Neural cell (in vitro differentiated cells): ENCODE results near the gene LMOD3. TPM values are rescaled to one million over a fixed set of nuclear protein-coding genes. Genes with fewer than 3 reads are reported as not detected.

Source experiments
- H2AFZ ChIP-seq: fragments of 200-600, 300-800 bp; sonication (generic), shearing (Covaris generic); 2 replicates; pipeline ENCODE4 v1.6.0; 2014; ENCODE audit warnings: low read depth, mild to moderate bottlenecking, antibody characterized with exemption, low read length, moderate library complexity
- H3F3A ChIP-seq: fragments of 200-600 bp; shearing (Covaris generic); 2 replicates; pipeline ENCODE4 v1.6.1; 2016; ENCODE audit warnings: mild to moderate bottlenecking, moderate library complexity, mixed read lengths, antibody characterized with exemption, low read length; ENCODE audit not compliant: insufficient read depth, poor library complexity, severe bottlenecking
- H3K27ac ChIP-seq: fragments of 200-600, 300-800 bp; sonication (generic), shearing (Covaris generic); 2 replicates; pipeline ENCODE4 v1.5.1; 2014; ENCODE audit warnings: mild to moderate bottlenecking, low read length, moderate library complexity
- H3K27me3 ChIP-seq: fragments of 300-800, 200-600 bp; sonication (generic), shearing (Covaris generic); 2 replicates; pipeline ENCODE4 v1.6.0; 2014; ENCODE audit warnings: mild to moderate bottlenecking, low read depth, low read length, moderate library complexity; ENCODE audit not compliant: insufficient read depth
- H3K36me3 ChIP-seq: fragments of 300-800, 200-600 bp; sonication (generic), shearing (Covaris generic); 2 replicates; pipeline ENCODE4 v1.5.1; 2014; ENCODE audit warnings: mild to moderate bottlenecking, antibody characterized with exemption, low read length, moderate library complexity; ENCODE audit not compliant: insufficient read depth
- H3K4me2 ChIP-seq: fragments of 300-800, 200-600 bp; sonication (generic), shearing (Covaris generic); 2 replicates; pipeline ENCODE4 v1.6.0; 2014; ENCODE audit warnings: mild to moderate bottlenecking, low read length
- H3K4me3 ChIP-seq: fragments of 300-800, 200-600 bp; sonication (generic), shearing (Covaris generic); 2 replicates; pipeline ENCODE4 v1.5.1; 2014; ENCODE audit warnings: mild to moderate bottlenecking, low read length, moderate library complexity
- H3K79me2 ChIP-seq: fragments of 200-600 bp; shearing (Covaris generic); replicated peaks from 2 replicates; pipeline ENCODE4 v1.6.0; 2014; ENCODE audit warnings: mild to moderate bottlenecking, low read length, moderate library complexity; ENCODE audit not compliant: insufficient read depth
- H3K9ac ChIP-seq: fragments of 300-800, 200-600 bp; sonication (generic), shearing (Covaris generic); 2 replicates; pipeline ENCODE4 v1.6.1; 2016; ENCODE audit warnings: mild to moderate bottlenecking, low read length, mixed read lengths
- H3K9me2 ChIP-seq: fragments of 200-600 bp; shearing (Covaris generic); 2 replicates; pipeline ENCODE4 v1.6.1; 2016; ENCODE audit warnings: mild to moderate bottlenecking, low read length, mixed read lengths; ENCODE audit not compliant: insufficient read depth
- H3K9me3 ChIP-seq: fragments of 200-600, 300-800 bp; sonication (generic), shearing (Covaris generic); 2 replicates; pipeline ENCODE4 v1.6.1; 2016; ENCODE audit warnings: mild to moderate bottlenecking, mixed run types, low read length, moderate library complexity, mixed read lengths
- H4K20me1 ChIP-seq: fragments of 200-600 bp; shearing (Covaris generic); 2 replicates; pipeline ENCODE4 v1.6.1; 2016; ENCODE audit warnings: mild to moderate bottlenecking, mixed run types; ENCODE audit not compliant: insufficient read depth
- EP300 ChIP-seq: fragments of 450-650 bp; conservative IDR thresholded peaks from 2 replicates; pipeline ENCODE4 v1.6.1; 2014; ENCODE audit warnings: antibody characterized with exemption, mild to moderate bottlenecking, moderate library complexity; ENCODE audit not compliant: poor library complexity, severe bottlenecking
- EZH2 ChIP-seq: fragments of 200-600, 300-800 bp; shearing (Covaris generic), sonication (generic); IDR thresholded peaks from 2 replicates; pipeline ENCODE4 v1.6.1; 2014; ENCODE audit warnings: antibody characterized with exemption, low read length, borderline replicate concordance, mild to moderate bottlenecking; ENCODE audit not compliant: insufficient read depth, poor library complexity, severe bottlenecking
- MXI1 ChIP-seq: fragments of 450-650 bp; conservative IDR thresholded peaks from 2 replicates; pipeline ENCODE4 v1.6.1; 2014; ENCODE audit warnings: antibody characterized with exemption, mild to moderate bottlenecking; ENCODE audit not compliant: poor library complexity, severe bottlenecking
- POLR2AphosphoS5 ChIP-seq: IDR thresholded peaks from 2 replicates; pipeline ENCODE4 v1.6.1; 2012
- RAD21 ChIP-seq: fragments of 450-650 bp; conservative IDR thresholded peaks from 2 replicates; pipeline ENCODE4 v1.6.1; 2014; ENCODE audit warnings: antibody characterized with exemption, mild to moderate bottlenecking, moderate library complexity
- REST ChIP-seq: IDR thresholded peaks from 2 replicates; pipeline ENCODE4 v1.6.1; 2012; ENCODE audit warnings: borderline replicate concordance
- SMC3 ChIP-seq: fragments of 450-650 bp; conservative IDR thresholded peaks from 2 replicates; pipeline ENCODE4 v1.6.1; 2014; ENCODE audit warnings: antibody characterized with exemption, mild to moderate bottlenecking, moderate library complexity; ENCODE audit not compliant: poor library complexity
- TAF1 ChIP-seq: IDR thresholded peaks from 2 replicates; pipeline ENCODE4 v1.6.1; 2012; ENCODE audit warnings: low read depth
- polyA plus RNA-seq: library from polyadenylated mRNA; depleted of rRNA; stranded (reverse); fragments of >200 nt; gene quantifications from 2 replicates; pipeline ENCODE4 v1.2.3, GENCODE V29; 2014
- TF ChIP-seq, protein P1 (sequence below): fragments of 450-650 bp; IDR thresholded peaks from 2 replicates; pipeline ENCODE4 v1.5.1; 2014; ENCODE audit warnings: antibody characterized with exemption, mild to moderate bottlenecking, moderate library complexity; ENCODE audit not compliant: poor library complexity, severe bottlenecking

The LMOD3 gene
- polyA plus RNA-seq, 1 donor from 2014 or later: not detected

DNA sequence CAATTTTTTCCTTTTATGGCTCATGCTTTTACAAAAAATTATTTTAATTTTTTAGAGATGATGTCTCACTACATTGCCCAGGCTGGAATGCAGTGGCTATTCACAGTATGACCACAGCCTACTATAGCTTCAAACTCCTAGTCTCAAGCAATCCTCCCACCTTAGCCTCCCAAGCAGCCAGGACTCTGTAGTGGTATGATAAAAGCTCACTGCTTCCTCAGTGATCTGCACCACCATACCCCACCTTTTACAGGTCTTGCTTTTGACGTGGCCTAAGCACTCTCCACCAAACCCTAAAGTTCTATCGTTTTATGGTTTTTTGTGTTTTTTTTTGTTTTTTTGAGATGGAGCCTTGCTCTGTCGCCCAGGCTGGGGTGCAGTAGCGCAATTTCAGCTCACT lies 56.3 kb downstream of the LMOD3 start:
- no peak overlapping the region for H3K4me2 ChIP-seq
- TF ChIP-seq TAF1: no peak
- TF ChIP-seq EZH2: no peak
- TF ChIP-seq, protein P1, sequence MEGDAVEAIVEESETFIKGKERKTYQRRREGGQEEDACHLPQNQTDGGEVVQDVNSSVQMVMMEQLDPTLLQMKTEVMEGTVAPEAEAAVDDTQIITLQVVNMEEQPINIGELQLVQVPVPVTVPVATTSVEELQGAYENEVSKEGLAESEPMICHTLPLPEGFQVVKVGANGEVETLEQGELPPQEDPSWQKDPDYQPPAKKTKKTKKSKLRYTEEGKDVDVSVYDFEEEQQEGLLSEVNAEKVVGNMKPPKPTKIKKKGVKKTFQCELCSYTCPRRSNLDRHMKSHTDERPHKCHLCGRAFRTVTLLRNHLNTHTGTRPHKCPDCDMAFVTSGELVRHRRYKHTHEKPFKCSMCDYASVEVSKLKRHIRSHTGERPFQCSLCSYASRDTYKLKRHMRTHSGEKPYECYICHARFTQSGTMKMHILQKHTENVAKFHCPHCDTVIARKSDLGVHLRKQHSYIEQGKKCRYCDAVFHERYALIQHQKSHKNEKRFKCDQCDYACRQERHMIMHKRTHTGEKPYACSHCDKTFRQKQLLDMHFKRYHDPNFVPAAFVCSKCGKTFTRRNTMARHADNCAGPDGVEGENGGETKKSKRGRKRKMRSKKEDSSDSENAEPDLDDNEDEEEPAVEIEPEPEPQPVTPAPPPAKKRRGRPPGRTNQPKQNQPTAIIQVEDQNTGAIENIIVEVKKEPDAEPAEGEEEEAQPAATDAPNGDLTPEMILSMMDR: no peak
- H2AFZ ChIP-seq: no peak overlapping the region
- H3K9ac ChIP-seq: no peak overlapping the region
- peaks cover 3% of the 10 kb centered on the region for H3K36me3 ChIP-seq
- no peak overlapping the region for H3K27ac ChIP-seq
- H3K9me3 ChIP-seq: no peaks in the 10 kb centered on the region
- H3K79me2 ChIP-seq: no peaks in the 10 kb centered on the region
- no peaks in the 10 kb centered on the region for H3K27me3 ChIP-seq
- no peaks in the 10 kb centered on the region for H3K9me2 ChIP-seq
- H3K4me3 ChIP-seq: no peak overlapping the region
- no peaks in the 10 kb centered on the region for H4K20me1 ChIP-seq
- H3F3A ChIP-seq: no peaks in the 10 kb centered on the region

GRCh38 chr3:69065318-69065964 lies 57.0 kb downstream of the LMOD3 start:
- Histone ChIP-seq H3K36me3 (peaks cover 10% of the 10 kb centered on the region), H3K9ac (no peak overlapping the region), H4K20me1 (no peaks in the 10 kb centered on the region), H3K9me3 (no peaks in the 10 kb centered on the region), H3K27ac (no peak overlapping the region), H3K79me2 (no peaks in the 10 kb centered on the region), H3K4me3 (no peak overlapping the region), H3K4me2 (no peak overlapping the region), H3K27me3 (no peaks in the 10 kb centered on the region), H2AFZ (no peak overlapping the region), H3K9me2 (no peaks in the 10 kb centered on the region), H3F3A (no peaks in the 10 kb centered on the region)
- no peak for TF ChIP-seq POLR2AphosphoS5
- TF ChIP-seq EP300: no peak
- no peak for TF ChIP-seq RAD21
- no peak for TF ChIP-seq REST
- no peak for TF ChIP-seq MXI1
- TF ChIP-seq TAF1: no peak
- TF ChIP-seq EZH2: no peak

GRCh38 chr3:69063636-69064035 lies 58.8 kb downstream of the LMOD3 start:
- H3K4me3 ChIP-seq: no peak overlapping the region
- H3K27ac ChIP-seq: no peak overlapping the region
- H3K9ac ChIP-seq: no peak overlapping the region
- H3K79me2 ChIP-seq: no peaks in the 10 kb centered on the region
- TF ChIP-seq SMC3: no peak
- TF ChIP-seq, protein P1: no peak
- TF ChIP-seq EP300: no peak
- no peak for TF ChIP-seq EZH2
- TF ChIP-seq REST: no peak
- TF ChIP-seq TAF1: no peak
- TF ChIP-seq RAD21: no peak
- TF ChIP-seq POLR2AphosphoS5: no peak
- no peak for TF ChIP-seq MXI1
- no peak overlapping the region for H3K4me2 ChIP-seq
- H3K36me3 ChIP-seq: peaks cover 16% of the 10 kb centered on the region
- H3K27me3 ChIP-seq: no peaks in the 10 kb centered on the region
- H4K20me1 ChIP-seq: no peaks in the 10 kb centered on the region
- H3K9me2 ChIP-seq: no peaks in the 10 kb centered on the region
- no peak overlapping the region for H2AFZ ChIP-seq
- H3F3A ChIP-seq: no peaks in the 10 kb centered on the region
- H3K9me3 ChIP-seq: no peaks in the 10 kb centered on the region
